ENCODE measurements around the gene SFXN2. TPM values are rescaled to one million over a fixed set of nuclear protein-coding genes. Genes with fewer than 3 reads are reported as not detected.

The SFXN2 gene
- total RNA-seq, 4 donors from 2014 or later = 2.6 to 8.1 (median 4.4) TPM

GRCh38 chr10:102727037-102727818, 12.8 kb downstream of the SFXN2 start:
- no peak for TF ChIP-seq CTCF (IDR thresholded peaks at IDR 0.05; ENCODE audit: low read depth)

- TF ChIP-seq CTCF (IDR thresholded peaks at IDR 0.05; ENCODE audit: low read depth) = no peak
Measured at GRCh38 chr10:102729029-102730026, 14.9 kb downstream of the SFXN2 start.

- no peak for TF ChIP-seq CTCF (IDR thresholded peaks at IDR 0.05; ENCODE audit: low read depth)
Measured at GRCh38 chr10:102731222-102731800, 16.9 kb downstream of the SFXN2 start.

- TF ChIP-seq CTCF (IDR thresholded peaks at IDR 0.05; ENCODE audit: low read depth) = no peak
Measured at GRCh38 chr10:102732661-102733060, 18.2 kb downstream of the SFXN2 start.

GRCh38 chr10:102735065-102735562, 20.7 kb downstream of the SFXN2 start:
- TF ChIP-seq CTCF (IDR thresholded peaks at IDR 0.05; ENCODE audit: low read depth) = no peak

GRCh38 chr10:102738692-102739121, 24.3 kb downstream of the SFXN2 start:
- no peak for TF ChIP-seq CTCF (IDR thresholded peaks at IDR 0.05; ENCODE audit: low read depth)

All from subcutaneous adipose tissue (tissue), 4 donors.